HG02973 (cell line): ENCODE data around the gene ZNF831.

ENCODE experiments used
- ATAC-seq: cut with Tn5 transposase; IDR thresholded peaks from one replicate; pipeline ENCODE4 v1.9.1; 2021; ENCODE audit warnings: moderate library complexity; ENCODE audit not compliant: unreplicated experiment

The ZNF831 gene

GRCh38 chr20:59211208-59211765, 47.7 kb downstream of the ZNF831 start:
- ATAC-seq: no peak

GRCh38 chr20:59214073-59214472, 50.5 kb downstream of the ZNF831 start:
- ATAC-seq: no peak

DNA sequence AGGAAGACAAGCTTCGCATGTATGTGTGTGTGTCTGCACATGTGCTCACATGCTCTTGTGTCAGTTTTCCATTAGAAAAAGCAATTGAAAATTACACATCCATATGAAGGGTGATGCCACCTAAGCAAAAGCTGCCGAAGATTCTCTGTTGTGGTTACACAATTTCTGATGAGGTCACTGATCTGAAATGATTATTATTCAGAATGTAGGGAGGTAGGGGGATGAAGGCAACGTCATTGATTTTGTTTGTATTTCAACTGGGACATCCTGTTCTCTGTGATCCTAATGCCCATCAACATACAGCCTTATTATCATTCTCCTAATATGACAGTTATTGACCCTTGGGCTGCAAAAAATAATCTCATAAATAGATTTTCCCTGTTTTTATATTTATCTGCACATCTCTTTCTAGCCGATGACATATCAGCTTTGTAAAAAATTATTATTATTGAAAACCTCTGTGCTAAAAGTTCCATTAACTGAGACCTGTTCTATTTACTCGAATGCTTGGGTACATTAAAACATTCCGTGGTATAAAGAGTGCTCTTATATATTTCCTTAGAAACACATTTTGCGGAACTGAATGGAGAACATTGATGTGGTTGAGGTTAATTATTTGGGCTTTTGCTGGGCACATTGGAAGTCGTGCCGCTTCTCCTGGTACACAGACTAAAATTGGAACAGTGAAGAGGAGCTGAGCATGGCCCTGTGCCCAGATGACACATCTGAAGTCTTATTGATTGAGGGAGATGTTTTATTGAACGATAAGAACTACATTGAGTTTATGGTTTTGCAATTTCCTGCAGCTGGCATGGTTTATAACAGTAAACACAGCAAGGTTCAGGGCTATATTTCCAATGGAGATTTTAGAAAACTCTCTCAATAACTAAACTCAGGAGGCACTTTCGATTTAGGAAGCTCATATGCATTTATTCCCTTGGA, 51.3 kb downstream of the ZNF831 start:
- no peak for ATAC-seq

DNA sequence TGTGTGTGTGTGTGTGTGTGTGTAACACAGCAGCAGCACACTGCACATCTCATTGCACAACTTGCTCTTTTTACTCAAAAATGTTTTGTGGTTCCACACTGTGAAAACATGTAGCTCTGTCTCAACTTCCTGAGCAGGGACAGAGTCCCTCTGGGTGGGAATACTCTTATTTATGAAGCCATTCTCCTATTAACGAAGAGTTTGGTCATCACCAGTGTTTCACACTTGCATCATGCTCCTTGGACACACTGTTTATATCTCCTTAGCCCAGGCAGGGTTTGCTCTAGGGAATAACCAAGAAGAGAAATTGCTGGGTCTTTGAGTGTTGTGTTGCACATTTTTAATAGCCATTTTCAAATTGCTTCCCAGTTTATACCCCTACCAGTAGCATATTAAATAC, 53.6 kb downstream of the ZNF831 start:
- no peak for ATAC-seq

DNA sequence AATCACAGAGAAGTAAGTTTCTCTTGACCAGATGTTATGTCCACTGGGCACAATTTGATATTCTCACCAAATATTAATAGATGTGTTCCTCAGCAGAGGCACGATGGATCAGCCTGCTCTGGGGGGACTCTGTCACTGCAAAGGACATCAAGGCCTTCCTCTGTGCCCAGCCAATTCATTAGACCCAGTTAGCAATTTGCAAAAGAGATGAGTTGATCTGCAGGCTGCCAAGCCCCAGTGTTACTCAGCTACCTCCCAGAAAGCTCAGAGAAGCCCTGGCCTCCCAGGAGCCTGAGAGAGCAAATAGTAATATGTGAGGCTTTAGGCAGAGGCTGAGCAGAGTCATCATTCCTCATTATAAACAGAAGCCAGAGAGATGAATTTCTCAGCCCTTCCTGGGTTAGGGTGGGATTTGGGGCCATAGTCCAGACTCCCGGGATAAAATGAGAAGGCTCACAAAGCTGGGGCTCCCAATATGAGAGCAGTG, 54.2 kb downstream of the ZNF831 start:
- ATAC-seq: no peak

DNA sequence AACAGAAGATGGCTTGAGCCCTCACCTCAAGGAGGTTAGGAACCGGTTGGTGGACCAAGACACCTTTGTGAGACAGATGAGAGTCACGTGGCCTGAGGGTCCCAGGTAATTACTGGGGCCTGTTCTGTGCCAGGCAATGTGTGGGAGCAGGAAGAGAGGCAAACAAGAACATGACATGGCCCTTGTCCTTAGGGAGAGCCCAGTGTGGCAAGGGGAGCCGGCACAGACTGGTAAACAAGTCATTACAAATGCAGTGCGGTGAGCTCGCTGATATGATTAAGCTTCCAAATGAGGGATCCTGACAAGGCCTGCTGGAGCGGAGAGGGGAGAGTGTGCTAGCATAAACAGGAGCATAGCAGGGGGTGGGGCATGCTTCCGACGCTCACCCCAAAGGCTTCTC, 55.6 kb downstream of the ZNF831 start:
- no peak for ATAC-seq

DNA sequence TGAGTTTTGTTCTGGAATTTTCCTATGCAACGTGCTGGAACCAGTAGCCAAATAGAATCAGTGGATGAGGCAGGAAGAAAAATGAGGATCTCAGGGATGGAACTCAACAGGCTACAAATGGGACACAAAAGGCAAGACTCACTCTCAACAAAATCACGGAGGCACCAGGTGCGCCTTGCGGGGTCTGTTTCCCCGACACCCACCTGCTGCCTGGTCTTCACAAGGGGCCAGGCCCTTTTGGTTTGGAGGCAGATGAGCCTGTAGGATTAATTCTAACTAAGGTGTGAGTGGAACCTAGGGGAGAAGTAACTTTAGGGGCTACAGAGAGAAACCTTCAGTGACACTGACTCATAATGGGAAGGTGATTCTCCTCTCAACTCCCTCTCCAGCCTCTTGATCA, 56.5 kb downstream of the ZNF831 start:
- no peak for ATAC-seq

GRCh38 chr20:59221049-59221706, 57.6 kb downstream of the ZNF831 start:
- ATAC-seq: no peak

GRCh38 chr20:59221707-59222252, 58.2 kb downstream of the ZNF831 start:
- ATAC-seq: no peak

- ATAC-seq: peak; percentile 70
Observed at GRCh38 chr20:59222253-59223181, 58.9 kb downstream of the ZNF831 start.

DNA sequence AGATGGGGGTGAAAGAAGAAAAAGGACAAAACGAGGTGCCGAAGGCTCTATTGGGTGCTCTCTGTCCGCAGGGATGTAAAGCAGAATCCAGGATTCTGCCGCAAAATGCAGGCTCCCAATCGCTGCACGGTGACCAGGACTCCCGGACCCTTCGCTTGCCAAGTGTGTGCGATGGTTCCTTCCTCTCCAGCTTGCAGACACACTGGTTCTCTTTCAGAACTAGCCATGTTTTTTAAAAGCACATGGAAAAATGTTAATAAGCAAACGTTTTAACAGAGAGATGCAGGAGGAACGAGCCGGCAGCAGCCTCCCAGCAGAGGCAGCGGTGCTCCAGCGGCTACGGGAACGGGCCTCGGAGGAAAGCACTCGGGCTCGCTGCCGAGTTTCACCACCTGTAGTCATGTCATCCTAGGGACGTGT, 59.6 kb downstream of the ZNF831 start:
- no peak for ATAC-seq

DNA sequence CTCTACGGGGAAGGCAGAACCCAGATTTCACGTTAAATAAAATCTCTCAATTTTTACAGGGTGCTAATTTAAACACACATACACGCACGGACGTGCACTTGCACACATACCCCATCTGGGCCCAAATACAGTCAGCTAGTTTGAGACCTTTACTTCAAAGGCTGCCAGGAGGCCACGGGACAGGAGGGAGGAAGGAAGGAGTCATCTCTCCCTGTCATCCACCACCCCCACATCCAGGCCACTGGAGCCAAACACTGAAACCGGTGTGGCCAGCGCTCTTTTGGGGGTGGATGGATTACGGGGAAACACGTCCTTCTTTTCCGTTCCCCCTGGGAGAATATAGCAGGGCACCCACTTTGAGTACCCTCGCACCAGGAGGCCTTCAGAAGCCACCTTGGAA, 60.1 kb downstream of the ZNF831 start:
- ATAC-seq: no peak

DNA sequence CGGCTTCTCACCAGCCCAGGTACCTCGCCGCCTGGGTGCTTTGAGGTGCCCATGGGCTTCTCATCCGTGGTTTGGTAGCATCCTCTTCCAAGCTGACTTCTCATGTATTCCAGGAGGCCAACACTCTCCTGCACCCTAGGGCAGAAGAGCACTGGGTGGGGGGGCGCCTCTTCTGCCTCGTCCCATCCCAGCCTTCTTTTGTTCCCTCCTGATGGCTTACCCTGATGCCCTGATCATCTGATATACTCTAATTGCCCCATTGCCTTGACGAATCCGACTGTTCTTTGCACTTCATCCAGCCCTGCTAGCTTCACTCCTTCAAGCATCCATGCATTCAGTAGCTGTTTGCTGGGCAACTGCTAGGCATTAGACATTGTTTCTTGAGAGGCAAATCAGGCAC, 60.6 kb downstream of the ZNF831 start:
- no peak for ATAC-seq

- no peak for ATAC-seq
Observed at GRCh38 chr20:59230385-59230784, 66.8 kb downstream of the ZNF831 start.

DNA sequence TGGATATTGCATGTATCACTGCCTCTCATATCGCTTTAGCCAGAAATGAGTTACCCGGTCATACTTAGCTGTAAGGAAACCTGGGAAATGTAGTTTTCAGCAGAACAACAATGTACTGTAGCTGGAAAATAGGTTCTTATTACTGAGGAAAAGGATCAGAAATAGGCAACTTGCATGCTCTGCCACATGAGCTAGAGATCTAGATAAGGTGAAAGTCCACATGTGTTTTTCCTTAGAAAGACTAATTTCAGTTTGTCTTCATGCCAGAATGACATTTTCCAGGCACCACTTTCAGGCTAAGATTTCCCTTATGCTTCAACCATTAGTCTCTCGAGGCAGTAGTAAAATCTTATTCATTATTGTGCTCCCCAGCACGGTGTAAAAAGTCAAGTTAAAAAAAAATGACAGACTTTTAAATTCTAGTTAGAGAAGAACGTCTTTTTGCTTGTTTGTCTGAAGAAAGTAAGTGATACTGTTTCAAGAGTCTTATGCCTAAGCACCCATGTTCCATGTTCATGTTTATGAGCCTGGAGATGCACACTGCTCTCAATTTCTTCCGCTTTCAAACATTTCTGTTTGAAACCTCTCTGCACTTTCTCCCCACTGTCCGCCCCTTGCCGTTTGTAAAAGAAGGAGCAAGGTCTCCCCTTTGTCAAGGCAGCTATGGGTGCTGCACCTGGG, 67.6 kb downstream of the ZNF831 start:
- no peak for ATAC-seq

DNA sequence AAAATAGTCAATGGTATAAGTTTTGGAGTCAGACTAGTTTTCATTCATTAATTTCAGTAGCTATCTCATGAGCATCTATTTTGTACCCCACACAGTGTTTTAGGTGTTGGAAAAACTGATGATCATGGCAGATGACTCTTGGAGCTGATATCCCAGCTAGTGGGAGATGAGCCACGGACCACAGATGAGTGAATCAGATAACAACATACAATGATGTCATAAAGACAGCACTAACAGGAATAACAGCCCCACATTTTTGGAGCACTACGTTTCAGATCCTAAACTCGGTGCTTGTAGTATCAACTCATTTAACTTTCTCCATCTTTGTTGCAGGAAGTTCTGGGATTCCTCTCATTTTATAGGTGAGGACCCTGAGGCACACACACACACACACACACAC, 69.0 kb downstream of the ZNF831 start:
- no peak for ATAC-seq

GRCh38 chr20:59235226-59235625, 71.6 kb downstream of the ZNF831 start:
- no peak for ATAC-seq

- ATAC-seq: no peak
Observed at GRCh38 chr20:59240006-59240405, 76.4 kb downstream of the ZNF831 start.

GRCh38 chr20:59242714-59243626, 79.3 kb downstream of the ZNF831 start:
- ATAC-seq: no peak
